ENCODE results near the gene HACL1. TPM values are rescaled to one million over a fixed set of nuclear protein-coding genes. Genes with fewer than 3 reads are reported as not detected.
A peak's percentile ranks its signal among the peaks of the same experiment; 100 is the strongest.

The HACL1 gene
- total RNA-seq, 4 donors from 2014 or later, result 18.5 to 93.0 (median 25.7) TPM

- peaks cover 0 to 11% of the 10 kb centered on the region in 2 donors for H3K4me1 ChIP-seq
- H3K36me3 ChIP-seq, result no peaks in the 10 kb centered on the region
- intact Hi-C loops (cut with DNase I; ENCODE audit: low total_unique reads), result no loop called here
- no peak overlapping the region for H3K4me3 ChIP-seq
- TF ChIP-seq POLR2A (IDR thresholded peaks at IDR 0.05), result no peak
- no peak for TF ChIP-seq CTCF (IDR thresholded peaks at IDR 0.05)
- peak overlapping the region; percentile 85 to 95 for H3K27ac ChIP-seq
- no peaks in the 10 kb centered on the region for H3K27me3 ChIP-seq
- DNase-seq, result no peak
- no peaks in the 10 kb centered on the region for H3K9me3 ChIP-seq
Measured at GRCh38 chr3:15633766-15634598, 32.6 kb upstream of the HACL1 start.

- no peaks in the 10 kb centered on the region for H3K27me3 ChIP-seq
- H3K4me3 ChIP-seq, result no peak overlapping the region
- H3K36me3 ChIP-seq, result no peaks in the 10 kb centered on the region
- no peaks in the 10 kb centered on the region for H3K9me3 ChIP-seq
- peaks cover 0 to 11% of the 10 kb centered on the region in 2 donors for H3K4me1 ChIP-seq
- peak overlapping the region; percentile 85 to 95 for H3K27ac ChIP-seq
- no peak for TF ChIP-seq POLR2A (IDR thresholded peaks at IDR 0.05)
- TF ChIP-seq CTCF (IDR thresholded peaks at IDR 0.05), result no peak
- intact Hi-C loops (cut with DNase I; ENCODE audit: low total_unique reads), result no loop called here
- DNase-seq, result no peak
Measured at GRCh38 chr3:15633159-15633558, 31.8 kb upstream of the HACL1 start.

GRCh38 chr3:15632212-15632580 is 30.8 kb upstream of the HACL1 start:
- Histone ChIP-seq H3K27ac (peak overlapping the region in 1 of 2 donors; percentile 7), H3K36me3 (no peaks in the 10 kb centered on the region), H3K4me1 (peaks cover 0 to 6% of the 10 kb centered on the region in 2 donors), H3K4me3 (no peak overlapping the region), H3K27me3 (no peaks in the 10 kb centered on the region), H3K9me3 (no peaks in the 10 kb centered on the region)
- TF ChIP-seq POLR2A (IDR thresholded peaks at IDR 0.05) (no peak), CTCF (IDR thresholded peaks at IDR 0.05) (no peak)
- intact Hi-C loops (cut with DNase I; ENCODE audit: low total_unique reads), result no loop called here
- no peak for DNase-seq

GRCh38 chr3:15631426-15632211 is 30.2 kb upstream of the HACL1 start:
- DNase-seq, result no peak
- no peaks in the 10 kb centered on the region for H3K36me3 ChIP-seq
- peaks cover 0 to 5% of the 10 kb centered on the region in 2 donors for H3K4me1 ChIP-seq
- peak overlapping the region in 1 of 2 donors; percentile 67 for H3K27ac ChIP-seq
- no peak overlapping the region for H3K4me3 ChIP-seq
- TF ChIP-seq CTCF (IDR thresholded peaks at IDR 0.05) (no peak), POLR2A (IDR thresholded peaks at IDR 0.05) (no peak)
- no peaks in the 10 kb centered on the region for H3K9me3 ChIP-seq
- no peaks in the 10 kb centered on the region for H3K27me3 ChIP-seq
- intact Hi-C loops (cut with DNase I; ENCODE audit: low total_unique reads), result no loop called here

Data from uterus (tissue), 4 donors.